KOPT-K1 (cell line): ENCODE measurements around the gene TMEM222.

Experiments used
- H3K27ac ChIP-seq: fragments of 200-600 bp; sonication (generic); 2 replicates; pipeline ENCODE4 v1.5.1; 2016; ENCODE audit warnings: antibody characterized with exemption, mild to moderate bottlenecking, low read depth, low read length; ENCODE audit not compliant: poor library complexity, severe bottlenecking
- H3K36me3 ChIP-seq: fragments of 200-600 bp; sonication (generic); 2 replicates; pipeline ENCODE4 v1.5.1; 2017; ENCODE audit warnings: antibody characterized with exemption, mild to moderate bottlenecking, low read length, moderate library complexity; ENCODE audit not compliant: insufficient read depth
- H3K9me3 ChIP-seq: fragments of 200-600 bp; sonication (generic); 2 replicates; pipeline ENCODE4 v1.5.1; 2017; ENCODE audit warnings: antibody characterized with exemption, low read length, mild to moderate bottlenecking; ENCODE audit not compliant: insufficient read depth, poor library complexity, severe bottlenecking

The TMEM222 gene

DNA sequence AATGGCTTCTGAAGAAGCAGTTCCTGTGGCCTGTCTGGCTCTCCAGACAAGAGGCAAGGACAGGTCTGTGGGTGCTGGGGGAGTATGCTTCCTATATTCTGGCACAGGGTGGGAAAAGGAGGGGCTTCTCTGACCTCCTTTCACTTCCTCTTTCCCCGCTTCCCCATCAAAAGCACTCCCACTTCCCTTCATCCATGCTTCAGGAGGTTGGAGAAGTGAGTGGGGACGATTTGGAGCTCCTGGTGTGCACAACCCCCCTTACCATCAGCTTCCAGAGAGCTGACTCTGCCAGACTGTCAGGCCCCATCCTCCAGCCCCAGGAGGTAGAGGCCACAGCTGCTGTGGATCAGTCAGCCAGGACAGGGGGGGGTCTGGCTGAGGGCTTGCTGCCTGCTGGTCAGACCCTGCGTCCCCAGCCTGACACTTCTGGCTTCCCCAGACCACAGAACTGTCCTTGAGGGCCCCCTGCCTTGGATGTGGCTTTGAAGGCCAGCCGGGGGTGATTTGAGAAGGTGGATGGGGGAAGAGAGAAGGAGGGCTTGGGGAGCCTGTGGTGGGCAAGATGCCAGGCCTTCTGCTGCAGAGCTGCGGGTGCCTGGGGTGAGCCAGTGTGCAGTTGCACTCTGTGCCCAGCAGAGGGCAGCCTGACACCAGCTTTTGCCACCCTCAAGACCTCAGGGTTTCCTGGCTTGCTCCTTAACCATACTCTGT, 21.5 kb upstream of the TMEM222 start:
- Histone ChIP-seq H3K9me3 (no peaks in the 10 kb centered on the region), H3K27ac (no peak overlapping the region), H3K36me3 (peaks cover 41% of the 10 kb centered on the region; the same call in 1 of the 2 replicates)

DNA sequence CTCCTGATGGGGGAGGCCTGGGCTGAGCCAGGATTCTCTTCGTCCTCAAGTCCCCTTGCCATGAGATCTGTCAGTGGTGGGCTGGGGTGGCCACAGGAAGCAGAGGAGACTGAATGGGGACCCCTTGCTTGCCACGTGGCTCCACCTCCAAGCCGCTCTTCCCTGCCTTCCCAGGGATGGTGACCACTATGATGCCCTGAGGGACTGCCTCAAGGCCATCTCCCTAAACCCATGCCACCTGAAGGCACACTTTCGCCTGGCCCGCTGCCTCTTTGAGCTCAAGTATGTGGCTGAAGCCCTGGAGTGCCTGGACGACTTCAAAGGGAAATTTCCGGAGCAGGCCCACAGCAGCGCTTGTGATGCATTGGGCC, 20.9 kb upstream of the TMEM222 start:
- H3K27ac ChIP-seq: no peak overlapping the region

DNA sequence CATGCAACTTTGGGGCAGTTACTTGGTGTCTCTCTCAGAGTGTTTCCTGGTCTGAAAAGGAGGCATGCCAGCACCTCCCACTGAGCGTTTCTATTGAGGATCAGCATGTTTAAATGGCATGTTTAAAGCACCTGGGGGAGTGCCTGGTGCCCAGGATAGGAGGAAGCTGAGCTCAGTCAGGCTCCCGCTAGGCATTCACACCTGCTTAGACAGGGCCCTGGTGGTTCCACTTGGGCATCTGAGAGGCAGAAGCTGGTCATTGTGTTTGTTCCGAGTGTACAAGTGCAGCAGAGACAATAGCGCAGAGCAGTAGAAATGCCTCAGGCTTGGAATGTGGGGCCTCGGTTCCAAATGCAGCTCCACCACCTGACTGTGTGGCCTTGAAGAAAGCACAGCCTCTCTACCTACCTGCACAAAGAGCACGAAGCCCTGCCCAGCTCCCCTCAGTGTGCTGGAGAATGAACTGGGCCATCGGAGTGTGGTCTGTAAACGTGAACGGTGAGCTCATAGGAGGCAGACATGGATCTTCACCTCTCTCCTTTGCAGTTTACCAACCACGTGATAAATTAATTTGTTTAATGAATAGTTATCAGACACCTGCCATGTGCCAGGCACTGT, 20.3 kb upstream of the TMEM222 start:
- H3K36me3 ChIP-seq: peaks cover 35% of the 10 kb centered on the region; the same call in 1 of the 2 replicates
- no peaks in the 10 kb centered on the region for H3K9me3 ChIP-seq
- H3K27ac ChIP-seq: no peak overlapping the region

More for the DNA sequence above, 20.9 kb upstream of the TMEM222 start:
- Histone ChIP-seq H3K36me3 (peaks cover 35% of the 10 kb centered on the region; the same call in 1 of the 2 replicates), H3K9me3 (no peaks in the 10 kb centered on the region)

DNA sequence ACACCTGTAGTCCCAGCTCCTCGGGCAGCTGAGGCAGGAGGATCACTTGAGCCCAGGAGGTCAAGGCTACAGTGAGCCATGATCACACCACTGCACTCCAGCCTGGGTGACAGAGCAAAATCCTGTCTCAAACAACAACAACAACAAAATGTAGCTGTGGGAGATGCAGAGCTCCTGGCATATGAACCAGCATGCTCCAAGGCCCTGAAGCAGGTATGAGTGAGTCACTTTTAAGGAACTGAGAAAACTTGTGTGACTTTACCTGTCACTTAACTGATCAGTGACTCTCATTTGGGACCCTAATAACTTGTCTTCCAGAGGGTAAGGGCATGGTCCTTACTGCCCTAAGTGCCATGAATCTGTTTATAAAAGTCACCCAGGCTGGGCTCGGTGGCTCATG, 19.4 kb upstream of the TMEM222 start:
- H3K9me3 ChIP-seq: no peaks in the 10 kb centered on the region
- H3K36me3 ChIP-seq: peaks cover 26% of the 10 kb centered on the region; the same call in 1 of the 2 replicates
- H3K27ac ChIP-seq: no peak overlapping the region

DNA sequence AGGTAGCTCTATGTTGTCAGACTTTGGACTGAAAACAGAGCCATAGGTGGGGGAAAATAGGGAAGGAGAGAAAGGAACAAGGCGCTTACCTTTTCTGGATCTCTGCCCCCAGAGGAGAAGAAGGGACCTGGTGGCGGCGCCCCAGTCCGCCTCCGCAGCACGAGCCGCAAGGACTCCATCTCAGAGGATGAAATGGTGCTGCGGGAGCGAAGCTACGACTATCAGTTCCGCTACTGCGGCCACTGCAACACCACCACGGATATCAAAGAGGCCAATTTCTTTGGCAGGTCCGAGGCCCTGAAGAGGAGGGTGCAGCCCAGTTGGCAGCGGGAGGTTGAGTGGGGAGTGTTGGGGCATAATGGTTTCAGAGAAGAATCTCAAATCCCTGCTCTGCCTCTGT, 18.5 kb upstream of the TMEM222 start:
- H3K27ac ChIP-seq: no peak overlapping the region
- no peaks in the 10 kb centered on the region for H3K9me3 ChIP-seq
- H3K36me3 ChIP-seq: peaks cover 17% of the 10 kb centered on the region; the same call in 1 of the 2 replicates

DNA sequence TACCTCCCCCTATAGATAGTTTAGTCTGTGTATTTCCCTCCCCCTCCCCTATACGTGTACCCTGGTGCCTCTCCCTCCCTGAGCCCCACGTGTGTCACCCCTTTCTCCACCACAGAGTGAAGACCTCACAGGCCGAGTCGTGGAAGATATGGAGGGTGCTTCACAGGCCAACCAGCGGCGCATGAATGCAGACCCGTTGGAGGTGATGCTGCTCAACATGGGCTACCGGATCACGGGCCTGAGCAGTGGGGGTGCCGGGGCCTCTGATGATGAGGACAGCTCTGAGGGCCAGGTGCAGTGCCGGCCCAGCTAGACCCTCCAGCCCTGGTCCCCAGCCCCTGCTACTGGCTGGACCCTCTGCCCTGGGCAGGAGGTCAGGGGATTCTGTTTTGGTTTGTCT, 15.9 kb upstream of the TMEM222 start:
- Histone ChIP-seq H3K9me3 (no peaks in the 10 kb centered on the region), H3K36me3 (peaks cover 10% of the 10 kb centered on the region; the same call in 1 of the 2 replicates), H3K27ac (no peak overlapping the region)

DNA sequence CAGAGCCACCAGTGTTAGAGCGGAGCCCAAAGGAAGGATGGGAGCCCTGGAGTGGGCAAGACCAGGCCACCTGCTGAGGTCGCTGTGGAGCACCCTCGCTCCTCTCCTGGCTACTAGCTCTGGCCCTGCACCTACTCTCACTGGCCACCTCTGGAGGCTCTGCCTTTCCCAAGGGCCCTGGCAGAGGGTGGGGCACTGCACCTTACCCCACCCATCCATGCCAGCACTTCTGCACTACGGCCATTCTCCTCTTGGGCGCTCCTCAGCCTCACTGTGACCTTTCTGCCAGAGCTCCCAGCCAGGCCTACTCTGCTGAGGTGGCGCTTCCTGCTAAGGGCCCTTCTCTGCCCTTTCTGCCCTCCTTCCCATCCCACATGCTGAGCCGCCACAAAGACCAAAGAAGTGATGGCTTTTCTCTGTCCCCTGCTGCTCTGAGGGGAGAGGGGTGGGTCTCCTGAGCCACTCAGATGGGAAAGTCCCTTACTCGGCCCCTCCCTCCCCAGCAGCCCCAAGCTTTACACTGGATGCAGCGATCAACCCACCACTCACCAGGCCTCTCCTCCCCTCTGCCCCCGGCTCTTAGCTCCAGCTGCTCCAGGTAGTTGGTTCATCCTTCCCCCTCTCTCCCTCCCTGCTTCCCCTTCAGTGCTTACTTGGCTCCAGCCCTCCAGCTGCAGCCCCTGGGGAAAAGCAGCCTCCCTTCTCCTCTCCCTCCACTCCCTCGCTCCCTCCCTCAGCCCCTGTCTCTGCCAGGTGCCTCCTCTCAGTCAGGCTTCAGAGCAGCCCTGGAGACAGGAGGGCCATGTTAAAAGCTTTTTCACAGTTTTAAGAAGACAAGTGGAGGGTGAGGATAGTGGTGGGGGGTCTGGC, 14.8 kb upstream of the TMEM222 start:
- no peaks in the 10 kb centered on the region for H3K9me3 ChIP-seq
- peaks cover 2% of the 10 kb centered on the region; the same call in 1 of the 2 replicates for H3K36me3 ChIP-seq
- no peak overlapping the region for H3K27ac ChIP-seq

DNA sequence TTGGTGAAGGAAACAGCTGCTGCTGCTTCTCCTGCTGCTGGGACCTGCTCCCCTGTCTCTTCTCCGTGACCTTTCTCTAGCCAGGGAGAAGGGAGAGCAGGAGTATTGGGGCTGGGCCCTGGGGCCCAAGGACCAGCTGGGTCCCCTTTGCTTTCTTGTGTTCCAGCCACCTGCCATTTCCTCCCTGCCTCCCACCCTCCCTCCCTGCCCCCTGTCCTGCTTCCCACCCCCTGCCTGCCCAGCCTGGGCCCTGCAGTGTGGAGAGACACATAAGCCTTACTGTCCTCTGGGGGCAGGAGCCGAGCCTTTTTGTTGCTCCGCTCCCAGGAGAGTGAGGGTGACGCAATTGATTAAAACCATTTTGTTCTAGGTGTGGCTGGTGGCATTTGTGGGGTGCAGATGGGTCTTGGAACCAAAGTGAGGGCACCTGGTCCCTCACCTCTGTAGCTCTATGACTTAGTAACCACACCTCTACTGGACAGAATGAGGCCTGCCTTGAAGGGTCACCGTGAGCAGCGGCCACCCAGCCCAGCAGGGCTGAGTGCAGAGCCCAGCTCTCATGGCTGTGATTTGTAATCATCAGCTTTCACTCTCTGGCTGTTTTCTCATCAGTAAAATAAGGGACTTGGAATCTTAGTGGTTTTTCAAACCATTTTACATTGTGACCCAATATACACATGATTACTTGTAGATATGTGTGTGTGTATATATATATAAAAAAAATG, 13.9 kb upstream of the TMEM222 start:
- H3K27ac ChIP-seq: no peak overlapping the region
- no peaks in the 10 kb centered on the region for H3K9me3 ChIP-seq
- H3K36me3 ChIP-seq: no peaks in the 10 kb centered on the region

DNA sequence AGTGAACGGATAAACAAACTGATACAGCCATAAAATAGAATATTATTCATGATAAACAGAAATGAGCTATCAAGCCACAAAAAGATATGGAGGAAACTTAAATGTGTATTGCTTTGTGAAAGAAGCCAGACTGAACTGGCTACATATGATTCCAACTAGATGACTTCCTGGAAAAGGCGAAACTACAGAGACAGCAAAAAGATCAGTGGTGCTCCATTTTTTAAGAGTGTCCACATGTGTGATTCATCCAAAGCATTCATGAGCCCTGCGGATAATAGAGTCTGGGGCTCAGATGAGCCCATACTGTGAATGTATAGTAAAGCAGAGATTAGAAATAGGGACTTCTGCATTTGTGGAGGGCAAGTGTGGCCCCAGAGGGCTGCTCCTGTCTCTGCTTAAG, 7.8 kb upstream of the TMEM222 start:
- no peaks in the 10 kb centered on the region for H3K36me3 ChIP-seq
- no peak overlapping the region for H3K27ac ChIP-seq
- H3K9me3 ChIP-seq: no peaks in the 10 kb centered on the region

DNA sequence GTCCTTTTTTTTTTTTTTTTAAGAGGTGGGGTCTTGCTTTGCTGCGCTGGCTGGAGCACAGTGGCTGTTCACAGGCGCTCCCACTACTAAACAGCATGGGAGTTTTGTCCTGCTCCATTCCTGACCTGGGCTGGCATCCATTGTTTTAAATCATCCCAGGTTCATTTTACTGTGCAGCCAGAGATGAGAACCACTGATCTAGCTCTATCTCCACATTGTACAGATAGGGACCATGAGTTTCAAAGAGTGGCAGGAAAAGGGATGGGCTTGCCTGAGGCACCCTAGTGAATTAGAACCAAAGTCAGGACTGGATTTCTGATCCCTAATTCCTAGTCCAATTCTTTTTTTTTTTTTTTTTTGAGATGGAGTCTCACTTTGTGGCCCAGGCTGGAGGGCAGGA, 7.2 kb upstream of the TMEM222 start:
- H3K36me3 ChIP-seq: no peaks in the 10 kb centered on the region
- no peak overlapping the region for H3K27ac ChIP-seq
- H3K9me3 ChIP-seq: no peaks in the 10 kb centered on the region

DNA sequence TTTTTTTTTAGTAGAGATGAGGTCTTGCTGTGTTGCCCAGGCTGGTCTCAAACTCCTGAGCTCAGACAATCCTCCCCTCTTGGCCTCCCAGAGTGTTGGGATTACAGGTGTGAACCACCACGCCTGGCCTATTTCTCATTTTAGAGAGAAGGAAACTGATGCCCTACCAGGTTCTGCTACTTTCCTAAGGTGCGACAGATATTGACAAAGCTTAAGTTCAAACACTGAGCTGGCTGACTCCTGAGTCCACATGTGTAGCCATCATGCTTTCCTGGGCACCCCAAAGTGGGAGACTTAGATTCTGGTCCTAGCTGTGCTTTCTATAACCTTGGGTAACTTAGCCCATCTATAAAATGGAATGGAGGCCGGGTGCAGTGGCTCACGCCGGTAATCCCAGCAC, 5.1 kb upstream of the TMEM222 start:
- no peak overlapping the region for H3K27ac ChIP-seq
- H3K9me3 ChIP-seq: no peaks in the 10 kb centered on the region
- no peaks in the 10 kb centered on the region for H3K36me3 ChIP-seq

DNA sequence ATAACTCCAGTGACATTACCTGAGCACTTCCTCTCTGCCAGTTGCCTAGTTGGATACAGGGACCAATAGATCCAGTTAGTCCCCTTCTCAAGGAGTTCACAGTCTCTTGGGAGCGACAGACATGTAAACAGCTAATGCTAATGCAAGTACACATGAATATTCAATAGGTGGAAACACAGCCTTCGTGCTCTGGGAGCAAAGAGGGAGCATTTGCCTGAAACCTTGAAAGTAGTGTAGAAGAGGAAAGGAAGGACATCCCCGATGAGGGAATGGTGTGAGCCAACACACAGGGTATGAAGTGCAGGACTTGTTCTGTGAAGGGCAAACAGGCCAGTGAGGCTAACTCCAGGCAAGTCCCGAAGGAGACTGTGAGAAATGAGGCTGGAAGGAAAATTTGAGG, 3.8 kb upstream of the TMEM222 start:
- H3K9me3 ChIP-seq: no peaks in the 10 kb centered on the region
- no peak overlapping the region for H3K27ac ChIP-seq

DNA sequence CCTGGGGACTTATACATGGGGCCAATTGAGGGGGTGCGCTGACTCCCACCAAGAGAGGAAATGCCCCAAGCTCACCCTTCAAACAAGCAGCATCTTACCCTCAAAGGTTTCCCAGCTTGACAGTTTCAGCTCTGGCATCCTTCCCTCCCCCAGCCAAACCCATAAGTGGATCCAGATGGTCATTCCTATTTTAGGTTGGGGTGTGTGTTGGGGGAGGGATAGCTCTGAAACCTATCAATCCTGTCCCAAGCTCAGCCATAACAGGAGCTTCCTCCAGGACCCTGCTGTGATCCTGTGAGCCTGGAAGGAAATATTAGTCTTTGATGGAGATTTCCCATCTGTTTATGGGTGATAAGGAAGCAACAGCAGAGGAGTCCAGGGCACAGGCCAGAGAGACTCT, 3.4 kb upstream of the TMEM222 start:
- Histone ChIP-seq H3K36me3 (0 out of 2 replicates have a peak, but pooled peaks cover 1% of the 10 kb centered on the region), H3K9me3 (no peaks in the 10 kb centered on the region), H3K27ac (no peak overlapping the region)

More for the DNA sequence above, 3.8 kb upstream of the TMEM222 start:
- H3K36me3 ChIP-seq: no peaks in the 10 kb centered on the region

DNA sequence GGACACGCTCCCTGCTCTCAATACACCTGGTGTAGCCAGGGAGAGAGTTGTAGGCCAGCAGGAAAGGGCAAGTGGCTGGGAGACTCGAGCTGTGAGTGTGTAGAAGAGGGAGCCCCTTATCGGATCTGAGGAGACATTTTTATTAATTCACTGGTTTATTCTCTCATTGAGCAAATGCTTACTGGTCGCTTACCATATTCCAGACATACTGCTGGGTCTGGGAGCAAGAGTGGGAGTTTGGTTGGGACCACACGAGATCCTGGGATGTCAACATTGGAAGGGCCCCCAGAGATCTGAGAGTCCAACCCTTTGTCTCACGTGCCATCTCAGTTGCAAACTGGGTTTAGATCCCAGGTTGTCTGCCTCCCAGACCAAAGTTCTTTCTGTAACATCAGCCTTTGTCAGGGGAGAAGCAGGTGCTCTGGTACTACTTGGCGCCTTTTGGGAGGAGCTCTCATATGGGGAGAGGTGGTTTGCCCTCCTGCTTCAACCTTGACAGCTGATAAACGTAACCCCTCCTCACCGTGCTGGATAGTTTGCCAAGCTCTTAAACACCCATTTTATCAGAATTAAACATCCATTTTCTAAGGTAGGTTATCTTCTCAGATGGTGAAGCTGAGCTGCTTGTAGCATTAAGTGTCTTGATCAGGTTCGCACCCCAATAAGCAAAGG, 742 bp downstream of the TMEM222 start:
- Histone ChIP-seq H3K36me3 (peaks cover 42% of the 10 kb centered on the region), H3K27ac (peak overlapping the region; percentile 92), H3K9me3 (no peaks in the 10 kb centered on the region)
